GM13976 (cell line): ENCODE results near the gene ADD2.

Experiments used
- DNase-seq: peaks from one replicate; pipeline ENCODE4 v3.0.0; 2012; ENCODE audit warnings: low spot score
- in situ Hi-C: fragments of 300-500 bp; cut with MboI; formaldehyde crosslinking; loops from one replicate; pipeline ENCODE4 v1.12.0; 2022; ENCODE audit warnings: low sequenced_read_pairs, mixed read lengths, inconsistent platforms; ENCODE audit not compliant: unreplicated experiment
- TF ChIP-seq, protein P1 (sequence below): IDR thresholded peaks from 2 replicates; pipeline ENCODE4 v1.5.1; 2012; ENCODE audit warnings: borderline replicate concordance, mild to moderate bottlenecking; ENCODE audit not compliant: insufficient read depth; ENCODE audit errors: extremely low read depth, missing control alignments, control extremely low read depth

Gene ADD2

DNA sequence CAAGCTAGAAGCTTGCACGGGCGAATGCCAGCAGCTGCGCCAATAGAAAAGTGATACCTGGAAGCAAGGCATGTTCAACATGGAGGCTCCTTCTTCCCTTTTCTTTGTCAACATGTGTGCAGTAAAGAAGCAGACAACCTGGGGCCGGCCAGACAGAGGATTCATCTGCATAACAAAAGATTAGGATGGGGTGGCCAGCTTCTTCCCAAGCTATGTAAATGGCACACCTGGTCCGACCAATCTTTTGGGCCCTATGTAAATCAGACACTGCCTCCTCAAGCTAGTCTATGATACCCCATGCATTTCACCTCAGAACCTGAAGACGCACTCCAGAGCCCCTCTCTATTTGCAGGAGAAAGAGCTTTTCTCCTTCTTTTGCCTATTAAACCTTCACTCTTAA lies 148.0 kb downstream of the ADD2 start:
- TF ChIP-seq, protein P1, sequence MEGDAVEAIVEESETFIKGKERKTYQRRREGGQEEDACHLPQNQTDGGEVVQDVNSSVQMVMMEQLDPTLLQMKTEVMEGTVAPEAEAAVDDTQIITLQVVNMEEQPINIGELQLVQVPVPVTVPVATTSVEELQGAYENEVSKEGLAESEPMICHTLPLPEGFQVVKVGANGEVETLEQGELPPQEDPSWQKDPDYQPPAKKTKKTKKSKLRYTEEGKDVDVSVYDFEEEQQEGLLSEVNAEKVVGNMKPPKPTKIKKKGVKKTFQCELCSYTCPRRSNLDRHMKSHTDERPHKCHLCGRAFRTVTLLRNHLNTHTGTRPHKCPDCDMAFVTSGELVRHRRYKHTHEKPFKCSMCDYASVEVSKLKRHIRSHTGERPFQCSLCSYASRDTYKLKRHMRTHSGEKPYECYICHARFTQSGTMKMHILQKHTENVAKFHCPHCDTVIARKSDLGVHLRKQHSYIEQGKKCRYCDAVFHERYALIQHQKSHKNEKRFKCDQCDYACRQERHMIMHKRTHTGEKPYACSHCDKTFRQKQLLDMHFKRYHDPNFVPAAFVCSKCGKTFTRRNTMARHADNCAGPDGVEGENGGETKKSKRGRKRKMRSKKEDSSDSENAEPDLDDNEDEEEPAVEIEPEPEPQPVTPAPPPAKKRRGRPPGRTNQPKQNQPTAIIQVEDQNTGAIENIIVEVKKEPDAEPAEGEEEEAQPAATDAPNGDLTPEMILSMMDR = no peak
- DNase-seq = no peak

DNA sequence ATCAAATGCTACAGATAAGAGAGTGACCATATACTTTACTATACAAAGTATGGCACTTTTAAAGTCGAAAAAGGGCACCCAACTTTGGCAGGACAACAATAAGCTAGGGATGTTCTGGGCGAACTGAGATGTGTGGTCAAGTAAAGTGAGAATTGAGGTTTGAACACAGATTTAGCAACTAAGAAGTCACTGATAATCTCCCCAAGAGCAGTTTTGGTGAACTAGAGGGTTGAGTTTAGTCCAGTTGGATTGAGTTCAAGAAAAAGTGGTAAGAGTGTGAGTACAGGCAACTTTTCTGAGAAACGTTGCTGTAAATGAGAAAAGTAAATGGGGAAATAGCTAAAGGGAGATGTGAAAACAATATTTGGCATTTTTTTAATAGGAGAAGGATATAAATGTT lies 148.8 kb downstream of the ADD2 start:
- no peak for DNase-seq
- in situ Hi-C loops = no loop called here
- TF ChIP-seq, protein P1 = no peak

More for the DNA sequence above, 148.0 kb downstream of the ADD2 start:
- in situ Hi-C loops = no loop called here

DNA sequence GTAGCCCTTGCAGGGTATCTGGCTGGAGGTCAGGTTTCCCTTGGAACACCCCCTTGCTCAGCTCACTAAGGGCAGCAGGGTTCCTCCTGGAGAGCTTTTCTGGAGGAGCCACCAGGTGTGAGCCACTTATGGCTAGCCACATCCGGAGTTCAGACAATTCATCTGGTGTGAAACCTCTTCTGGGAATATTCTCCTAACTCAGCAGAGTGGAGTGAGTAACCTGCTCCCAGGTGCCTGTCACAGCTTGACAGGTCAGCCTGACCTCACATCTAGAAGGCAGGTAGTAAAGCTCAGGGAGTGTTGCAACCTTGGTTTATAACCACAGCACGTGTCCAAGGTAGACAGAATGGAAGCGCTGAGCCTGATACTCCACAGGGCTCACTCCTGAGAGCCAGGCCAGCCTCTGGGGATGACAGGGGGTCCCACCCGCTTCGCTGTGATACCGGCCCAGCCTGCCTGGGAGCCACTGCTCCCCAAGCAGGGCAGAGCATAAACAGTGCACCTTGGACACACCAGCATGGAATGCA lies 151.8 kb downstream of the ADD2 start:
- in situ Hi-C loops = no loop called here
- no peak for DNase-seq
- TF ChIP-seq, protein P1 = no peak

DNA sequence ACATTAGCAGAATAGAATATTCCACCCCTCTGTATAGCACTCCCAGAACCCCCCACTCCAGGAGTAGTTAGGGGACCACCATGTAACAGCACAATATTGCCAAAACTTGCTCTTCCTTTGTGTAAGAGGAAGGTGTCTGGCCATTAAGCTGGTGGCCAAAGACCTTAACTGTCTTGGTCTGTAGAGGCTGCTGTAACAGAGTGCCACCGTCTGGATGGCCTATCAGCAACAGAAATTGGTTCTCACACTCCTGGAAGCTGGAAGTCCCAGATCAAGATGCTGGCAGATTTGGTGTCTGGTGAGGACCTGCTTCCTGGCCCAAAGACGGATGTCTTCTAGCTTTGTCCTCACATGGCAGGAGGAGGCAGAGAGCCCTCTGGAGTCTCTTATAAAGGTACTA lies 152.8 kb downstream of the ADD2 start:
- no peak for DNase-seq
- in situ Hi-C loops = no loop called here
- TF ChIP-seq, protein P1 = no peak

DNA sequence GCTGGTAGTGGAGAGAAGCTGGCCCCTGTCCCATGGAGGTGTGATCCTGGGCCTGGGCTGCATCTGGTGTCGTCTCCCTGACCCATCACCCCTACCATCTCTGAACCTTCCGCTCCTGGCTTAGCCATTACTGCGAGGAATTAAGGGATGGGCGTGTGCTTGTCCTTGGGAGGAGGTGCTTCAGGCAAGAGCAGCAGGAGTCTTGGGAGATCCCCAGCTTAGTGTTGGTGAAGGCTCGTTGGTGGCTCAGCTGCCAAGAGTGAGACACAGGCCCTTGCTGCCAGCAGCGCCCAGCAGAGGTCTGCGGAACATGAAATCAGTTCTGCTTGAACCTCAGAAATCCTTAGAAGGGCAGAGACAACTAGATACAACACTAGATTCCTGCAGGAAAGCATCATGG lies 154.5 kb downstream of the ADD2 start:
- TF ChIP-seq, protein P1 = no peak
- in situ Hi-C loops = no loop called here
- no peak for DNase-seq

DNA sequence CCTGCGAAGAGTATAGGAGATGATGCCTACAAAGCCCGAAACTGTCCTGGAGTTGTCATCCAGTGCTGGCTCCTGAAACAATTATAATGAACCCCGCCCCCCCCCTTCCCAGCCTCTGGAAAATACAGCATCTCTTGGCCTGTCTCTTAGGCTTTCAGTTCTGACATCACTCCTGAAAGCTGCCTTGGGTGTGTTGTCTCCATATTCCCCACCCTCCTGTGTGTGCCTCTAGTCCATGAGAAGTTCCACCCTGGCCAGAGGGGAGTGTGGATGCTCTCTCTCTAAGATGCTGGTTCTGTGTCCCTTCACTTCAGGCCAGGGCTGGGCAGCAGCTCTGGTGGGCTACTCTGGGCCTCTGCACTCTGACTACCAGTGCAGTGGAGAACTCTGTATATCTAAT lies 155.4 kb downstream of the ADD2 start:
- DNase-seq = no peak
- TF ChIP-seq, protein P1 = no peak
- in situ Hi-C loops = no loop called here

DNA sequence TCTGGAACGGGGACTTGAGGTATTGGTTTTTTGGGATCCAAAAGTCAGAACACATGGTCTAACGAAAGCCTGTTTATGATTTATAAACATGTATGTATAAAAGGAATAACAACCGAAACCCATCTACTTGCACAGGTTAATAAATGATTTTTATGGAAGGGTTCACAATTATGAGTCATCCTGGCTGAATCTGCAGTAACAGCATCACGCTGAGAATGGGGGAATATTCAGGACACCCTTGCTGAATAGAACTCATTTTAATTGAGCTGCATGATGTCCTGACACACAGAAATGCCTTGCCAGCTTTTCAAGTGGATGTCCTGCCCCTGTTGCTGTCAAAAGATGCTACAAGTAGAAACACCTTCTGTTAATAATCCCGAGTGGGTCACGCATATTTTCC lies 159.6 kb downstream of the ADD2 start:
- no peak for DNase-seq
- TF ChIP-seq, protein P1 = no peak
- in situ Hi-C loops = no loop called here
